ENCODE results near the gene LENG9.

The LENG9 gene

DNA sequence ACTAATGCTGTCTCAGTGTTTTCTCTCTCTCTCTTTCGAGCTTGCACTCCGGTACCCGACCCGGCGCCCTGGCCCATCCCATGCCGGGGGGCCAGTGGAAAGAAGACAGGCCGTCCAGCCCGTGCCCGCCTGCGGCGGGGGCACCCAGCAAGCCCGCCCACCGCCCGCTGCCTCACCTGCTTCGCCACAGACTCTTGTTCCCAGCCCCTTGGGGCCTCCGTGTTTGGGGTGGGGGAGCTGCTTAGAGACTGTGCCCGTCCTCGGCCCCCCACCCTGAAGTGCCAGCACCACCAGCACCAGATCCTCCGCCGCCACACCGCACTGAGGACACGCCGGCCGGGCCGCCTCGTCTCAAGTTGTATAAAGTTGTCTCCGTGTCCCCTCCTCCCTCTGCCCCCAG is 2.4 kb downstream of the LENG9 start:
- DNase-seq (ENCODE audit: low read depth), result no peak
- H3K4me3 ChIP-seq (replicated peaks; ENCODE audit: low read depth, low read length), result no peak overlapping the region
- TF ChIP-seq CTCF (IDR thresholded peaks at IDR 0.05; ENCODE audit: low read length, missing control alignments), result no peak

DNA sequence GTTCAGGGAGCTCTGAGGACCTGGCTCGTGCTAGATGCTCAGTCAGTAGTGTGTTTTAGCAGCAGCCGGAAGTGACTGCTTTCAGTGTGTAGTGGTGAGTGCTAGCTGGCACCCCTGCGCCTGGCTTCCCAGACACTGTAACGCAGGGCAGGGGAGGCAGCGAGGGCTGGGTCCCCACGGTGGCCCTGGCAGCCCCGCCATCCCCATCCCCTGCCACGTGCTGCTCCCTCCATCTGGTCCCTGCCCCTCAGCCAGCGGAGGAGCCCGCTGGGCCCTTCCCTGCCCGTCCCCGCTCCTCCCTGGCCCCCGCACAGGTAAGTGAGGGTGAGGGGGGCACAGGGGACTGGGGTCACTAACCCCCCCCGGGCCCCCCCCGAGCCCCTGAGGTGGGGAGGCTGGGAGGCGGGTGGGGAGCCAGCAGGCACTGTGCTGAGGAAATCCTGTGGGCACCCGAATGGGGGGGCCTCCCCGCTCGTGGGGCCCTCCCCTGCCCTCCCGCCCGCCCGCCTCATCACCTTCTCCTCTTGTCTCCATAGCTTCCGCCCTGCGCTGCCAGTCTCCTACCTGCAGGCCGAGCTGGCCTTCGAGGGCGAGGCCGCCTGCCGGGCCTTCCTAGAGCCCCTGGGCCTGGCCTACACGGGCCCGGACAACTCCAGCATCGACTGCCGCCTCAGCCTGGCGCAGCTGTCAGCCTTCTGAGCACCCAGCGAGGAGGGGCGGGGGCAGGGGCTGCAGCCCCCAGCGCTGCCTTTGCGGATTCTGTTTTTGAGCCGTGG is 3.2 kb downstream of the LENG9 start:
- no peak for DNase-seq (ENCODE audit: low read depth)
- H3K4me3 ChIP-seq (replicated peaks; ENCODE audit: low read depth, low read length), result no peak overlapping the region
- no peak for TF ChIP-seq CTCF (IDR thresholded peaks at IDR 0.05; ENCODE audit: low read length, missing control alignments)

- TF ChIP-seq CTCF (IDR thresholded peaks at IDR 0.05; ENCODE audit: low read length, missing control alignments), result no peak
These were observed 4.0 kb downstream of the LENG9 start for GRCh38 chr19:54459282-54460229.

DNA sequence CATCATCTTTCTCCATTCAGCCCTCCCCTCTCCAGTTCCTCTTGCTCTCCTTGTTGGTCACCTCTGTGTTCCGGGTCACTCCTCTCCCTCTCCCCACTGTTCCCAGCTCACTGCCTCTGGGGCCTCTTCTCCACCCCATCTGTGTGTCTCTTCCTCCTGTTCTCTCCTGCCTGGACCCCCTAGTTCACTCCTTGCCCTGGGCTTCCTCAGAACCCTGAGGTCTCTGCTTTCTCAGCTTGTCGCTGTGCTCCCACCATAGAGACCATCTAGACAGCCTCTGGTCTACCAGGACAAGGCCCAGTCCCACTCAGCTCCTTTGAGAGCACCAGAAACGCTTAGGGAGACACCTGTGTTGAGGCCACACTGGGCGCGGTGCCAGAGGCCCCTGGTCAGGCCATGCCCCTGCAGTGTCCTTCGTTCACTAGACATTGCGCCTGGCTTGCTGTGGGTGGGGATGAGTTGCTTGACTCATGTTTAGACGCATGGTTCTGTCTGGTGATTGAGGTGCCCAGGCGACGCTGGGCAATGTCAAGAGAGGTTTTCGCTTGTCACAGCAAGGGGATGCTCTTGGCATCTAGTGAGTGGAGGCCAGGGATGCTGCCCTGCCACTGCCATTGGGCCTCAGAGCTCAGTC is 4.8 kb downstream of the LENG9 start:
- DNase-seq (ENCODE audit: low read depth), result no peak
- H3K4me3 ChIP-seq (replicated peaks; ENCODE audit: low read depth, low read length), result no peak overlapping the region
- TF ChIP-seq CTCF (IDR thresholded peaks at IDR 0.05; ENCODE audit: low read length, missing control alignments), result no peak

More at GRCh38 chr19:54459282-54460229, 4.0 kb downstream of the LENG9 start:
- DNase-seq (ENCODE audit: low read depth), result no peak
- no peak overlapping the region for H3K4me3 ChIP-seq (replicated peaks; ENCODE audit: low read depth, low read length)

DNA sequence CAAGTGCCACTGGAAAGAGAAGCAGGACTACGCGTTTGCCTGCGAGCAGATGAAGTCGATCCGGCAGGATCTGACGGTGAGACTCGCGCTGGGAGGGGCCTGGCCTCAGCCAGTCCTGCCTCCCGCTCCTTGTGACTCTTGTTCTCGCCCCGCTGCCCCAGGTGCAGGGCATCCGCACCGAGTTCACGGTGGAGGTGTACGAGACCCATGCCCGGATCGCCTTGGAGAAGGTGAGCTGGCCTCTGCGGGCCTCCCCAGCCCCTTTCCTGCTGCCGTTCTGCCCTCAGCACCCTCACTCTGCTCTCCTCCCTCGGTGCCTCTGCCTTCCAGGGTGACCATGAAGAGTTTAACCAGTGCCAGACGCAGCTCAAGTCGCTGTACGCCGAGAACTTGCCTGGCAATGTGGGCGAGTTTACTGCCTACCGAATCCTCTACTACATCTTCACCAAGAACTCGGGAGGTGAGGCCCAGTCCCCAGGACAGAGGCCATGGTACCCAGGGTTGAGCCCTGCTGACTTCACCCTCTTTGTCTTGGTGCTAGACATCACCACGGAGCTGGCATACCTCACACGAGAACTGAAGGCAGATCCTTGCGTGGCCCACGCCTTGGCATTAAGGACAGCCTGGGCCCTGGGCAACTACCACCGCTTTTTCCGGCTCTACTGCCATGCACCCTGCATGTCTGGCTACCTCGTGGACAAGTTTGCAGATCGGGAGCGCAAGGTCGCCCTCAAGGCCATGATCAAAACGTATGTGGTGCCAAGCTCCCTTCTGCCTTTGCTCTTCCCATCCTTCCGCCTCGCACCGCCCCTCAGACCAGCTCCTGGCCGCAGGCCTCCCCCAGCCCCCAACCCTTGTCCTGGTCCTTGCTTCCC is 5.6 kb downstream of the LENG9 start:
- no peak overlapping the region for H3K4me3 ChIP-seq (replicated peaks; ENCODE audit: low read depth, low read length)
- TF ChIP-seq CTCF (IDR thresholded peaks at IDR 0.05; ENCODE audit: low read length, missing control alignments), result no peak
- DNase-seq (ENCODE audit: low read depth), result no peak

Measured in fibroblast of pulmonary artery (primary cell).